Measurements from ENCODE around the gene CDCA3. TPM values are rescaled to one million over a fixed set of nuclear protein-coding genes. Genes with fewer than 3 reads are reported as not detected.

The CDCA3 gene
- total RNA-seq, 2 experiments from 2014 or later = 151 to 222 TPM

DNA sequence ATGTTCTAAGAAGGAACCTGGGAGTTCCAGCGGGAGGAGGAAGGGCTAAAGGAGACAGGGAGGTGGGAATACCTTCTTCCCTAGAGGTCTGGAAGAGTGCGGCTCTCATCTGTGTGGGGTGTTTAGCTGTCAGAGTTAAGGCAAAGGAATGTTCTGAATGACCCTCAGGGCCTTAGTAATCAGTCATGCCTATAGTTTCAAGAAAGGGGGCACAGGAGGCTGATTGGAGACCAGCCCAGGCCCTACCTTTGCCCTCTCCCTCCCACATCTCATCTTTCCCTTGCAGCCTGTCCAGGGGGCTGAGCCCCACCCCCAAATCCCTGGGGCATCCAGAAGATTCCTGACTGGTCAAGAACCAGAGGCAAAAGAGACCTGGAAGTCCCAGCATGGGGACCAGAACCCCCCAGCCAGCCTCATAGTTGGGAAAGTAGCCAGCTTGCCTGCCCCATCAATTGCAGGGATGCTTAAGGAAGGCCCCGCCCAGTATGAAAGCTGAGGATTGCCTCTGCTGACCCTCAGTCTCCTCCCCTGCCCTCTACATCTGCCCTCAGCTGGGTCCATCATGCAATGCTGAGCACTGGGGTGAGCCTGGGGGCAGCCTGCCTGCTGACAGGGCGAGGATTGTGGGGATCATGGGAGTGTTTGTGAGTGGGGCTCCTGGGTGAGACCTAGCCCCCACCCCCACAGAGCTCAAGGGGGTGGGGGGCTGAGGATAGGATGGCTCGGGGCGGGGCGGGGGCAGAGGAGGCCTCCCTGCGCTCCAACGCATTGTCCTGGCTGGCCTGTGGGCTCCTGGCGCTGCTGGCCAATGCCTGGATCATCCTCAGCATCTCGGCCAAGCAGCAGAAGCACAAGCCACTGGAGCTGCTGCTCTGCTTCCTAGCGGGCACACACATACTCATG lies 27.7 kb downstream of the CDCA3 start:
- ChIA-PET CTCF (ENCODE audit: unreplicated experiment) (interaction anchor here (0.6 kb wide), 1 partner anchor 134 kb away, joined by 6 read pairs; the partner anchor contains the start of gene ZNF384), POLR2A (interaction anchor here (1.1 kb wide), 1 partner anchor 9 kb away, joined by 5 read pairs; no protein-coding TSS in a partner anchor)
- no peak overlapping the region for H3K4me3 ChIP-seq (ENCODE audit: low read depth, low read length, poor library complexity, severe bottlenecking)
- H4K20me1 ChIP-seq (ENCODE audit: insufficient read depth, low read length) = no peaks in the 10 kb centered on the region
- H3K27ac ChIP-seq (ENCODE audit: low read depth, low read length, poor library complexity, severe bottlenecking) = no peak overlapping the region
- H3K4me1 ChIP-seq (ENCODE audit: insufficient read depth, low read length, poor library complexity, severe bottlenecking) = peaks cover 18% of the 10 kb centered on the region
- TF ChIP-seq EZH2phosphoT487 (IDR thresholded peaks at IDR 0.05; ENCODE audit: borderline replicate concordance, low read depth, low read length) (no peak), CTCF (conservative IDR thresholded peaks at IDR 0.05; ENCODE audit: low read length) (no peak)
- H3K9me3 ChIP-seq (ENCODE audit: low read length) = no peaks in the 10 kb centered on the region
- no peaks in the 10 kb centered on the region for H3K9me2 ChIP-seq (ENCODE audit: insufficient read depth, low read length)
- DNase-seq (ENCODE audit: low spot score) = no peak
- no TSS peak for BruUV-seq (replicated peaks)
- H3K79me2 ChIP-seq (ENCODE audit: insufficient read depth, low read depth, low read length) = no peaks in the 10 kb centered on the region
- intact Hi-C loops (cut with micrococcal nuclease; ENCODE audit: unreplicated experiment) = no loop called here
- H3K4me2 ChIP-seq (ENCODE audit: low read length) = no peak overlapping the region
- H2AFZ ChIP-seq (ENCODE audit: low read length) = no peak overlapping the region
- H3K36me3 ChIP-seq (ENCODE audit: insufficient read depth, low read length) = no peaks in the 10 kb centered on the region

DNA sequence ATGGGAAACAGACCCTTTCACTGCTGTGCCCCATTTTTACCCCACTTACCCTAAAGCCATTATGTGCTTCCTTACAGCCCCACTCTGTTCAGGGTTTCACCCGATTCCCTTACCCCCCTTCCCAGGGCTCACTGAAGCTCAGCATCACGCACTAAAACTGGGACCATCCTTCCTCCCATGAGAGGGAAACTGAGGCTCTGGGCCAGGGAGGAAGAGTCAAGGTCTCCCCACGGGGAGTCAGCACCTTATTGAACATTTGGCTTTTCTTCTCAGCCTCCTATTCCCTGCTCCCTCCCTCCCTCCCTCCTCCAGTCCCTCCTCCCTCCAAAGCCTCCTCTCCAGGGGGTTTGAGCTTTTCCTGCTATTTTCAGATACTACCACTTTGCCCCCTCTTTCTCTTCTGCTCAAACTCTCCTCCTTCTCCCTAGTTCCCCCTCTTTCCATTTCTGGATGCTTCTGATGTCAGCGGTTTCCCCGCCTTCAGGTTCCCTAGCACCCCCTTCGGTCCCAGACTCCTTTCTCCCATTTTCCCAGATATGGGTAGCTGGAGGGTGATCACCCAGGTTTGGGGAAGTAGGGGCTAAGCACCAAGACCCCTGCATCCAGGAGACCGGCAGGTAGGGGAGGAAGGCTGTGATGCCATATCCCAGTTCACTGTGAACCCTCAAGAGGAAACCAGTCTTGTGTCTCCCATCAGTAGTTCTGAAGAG lies 28.5 kb downstream of the CDCA3 start:
- H3K36me3 ChIP-seq (ENCODE audit: insufficient read depth, low read length) = no peaks in the 10 kb centered on the region
- CTCF ChIA-PET (ENCODE audit: unreplicated experiment) = no interaction called here
- H2AFZ ChIP-seq (ENCODE audit: low read length) = no peak overlapping the region
- H3K79me2 ChIP-seq (ENCODE audit: insufficient read depth, low read depth, low read length) = no peaks in the 10 kb centered on the region
- no peak overlapping the region for H3K4me3 ChIP-seq (ENCODE audit: low read depth, low read length, poor library complexity, severe bottlenecking)
- no TSS peak for BruUV-seq (replicated peaks)
- peaks cover 11% of the 10 kb centered on the region for H3K4me1 ChIP-seq (ENCODE audit: insufficient read depth, low read length, poor library complexity, severe bottlenecking)
- no peaks in the 10 kb centered on the region for H3K9me3 ChIP-seq (ENCODE audit: low read length)
- TF ChIP-seq CTCF (conservative IDR thresholded peaks at IDR 0.05; ENCODE audit: low read length) (no peak), EZH2phosphoT487 (IDR thresholded peaks at IDR 0.05; ENCODE audit: borderline replicate concordance, low read depth, low read length) (no peak)
- intact Hi-C loops (cut with micrococcal nuclease; ENCODE audit: unreplicated experiment) = no loop called here
- POLR2A ChIA-PET = interaction anchor here (1.1 to 1.3 kb wide), 2 partner anchors 9 to 33 kb away, joined by 3 to 5 read pairs; partner anchors contain the start of gene CD4
- no peak overlapping the region for H3K27ac ChIP-seq (ENCODE audit: low read depth, low read length, poor library complexity, severe bottlenecking)
- H3K4me2 ChIP-seq (ENCODE audit: low read length) = no peak overlapping the region
- DNase-seq (ENCODE audit: low spot score) = no peak
- H3K9me2 ChIP-seq (ENCODE audit: insufficient read depth, low read length) = no peaks in the 10 kb centered on the region
- no peaks in the 10 kb centered on the region for H4K20me1 ChIP-seq (ENCODE audit: insufficient read depth, low read length)

Measured in OCI-LY7 (cell line).